ENCODE data around the gene ERV3-1. TPM values are rescaled to one million over a fixed set of nuclear protein-coding genes. Genes with fewer than 3 reads are reported as not detected.

ERV3-1 gene
- total and polyA plus RNA-seq, 2 donors (not counting 1 experiment from before 2014, with no cell fraction given): 13.7 to 30.7 TPM

GRCh38 chr7:64993901-64994300 lies 12.6 kb downstream of the ERV3-1 start:
- Histone ChIP-seq H3K9ac (ENCODE audit: low read length) (no peak overlapping the region), H3K9me3 (ENCODE audit: control extremely low read depth in 1 of 3, control insufficient read depth in 2 of 3, insufficient read depth in 1 of 3, low read length in 2 of 3) (peaks cover 1 to 90% (median 89%) of the 10 kb centered on the region in 3 donors), H3K27me3 (replicated peaks in 1 of 4; ENCODE audit: control extremely low read depth in 1 of 4, control insufficient read depth in 3 of 4, insufficient read depth in 4 of 4, low read length in 3 of 4) (no peaks in the 10 kb centered on the region), H3K4me3 (ENCODE audit: control extremely low read depth in 1 of 5, extremely low read depth in 1 of 5, insufficient read depth in 1 of 5, low read depth in 2 of 5, low read length in 4 of 5) (no peak overlapping the region), H3K79me2 (ENCODE audit: control insufficient read depth, insufficient read depth, low read length) (peaks cover 13% of the 10 kb centered on the region), H3K36me3 (replicated peaks in 1 of 2; ENCODE audit: control extremely low read depth in 1 of 2, control insufficient read depth in 1 of 2, extremely low read depth in 1 of 2, insufficient read depth in 2 of 2, low read length in 1 of 2) (peaks cover 0 to 8% of the 10 kb centered on the region in 2 experiments), H3K4me1 (ENCODE audit: control insufficient read depth in 2 of 2, insufficient read depth in 2 of 2, low read length in 2 of 2) (peaks cover under 1 to 6% of the 10 kb centered on the region in 2 donors), H4K20me1 (ENCODE audit: control insufficient read depth, insufficient read depth, low read length, poor library complexity, severe bottlenecking) (no peaks in the 10 kb centered on the region), H2AFZ (ENCODE audit: insufficient read depth, low read depth, low read length, poor library complexity, severe bottlenecking) (no peak overlapping the region), H3K4me2 (replicated peaks; ENCODE audit: low read depth, low read length, poor library complexity, severe bottlenecking) (no peak overlapping the region), H3K27ac (ENCODE audit: low read length in 2 of 2) (no peak overlapping the region)
- TF ChIP-seq EZH2 (IDR thresholded peaks at IDR 0.05; ENCODE audit: borderline replicate concordance, insufficient read depth, low read depth, low read length, poor library complexity, severe bottlenecking) (no peak), CTCF (IDR thresholded peaks at IDR 0.05) (no peak)
- intact Hi-C loops (cut with micrococcal nuclease): no loop called here
- CTCF ChIA-PET: interaction anchor here (0.5 kb wide), 1 partner anchor 398 kb away, joined by 3 read pairs; no protein-coding TSS in a partner anchor
- no peak for DNase-seq
- no peak for ATAC-seq (ENCODE audit: low read depth)
- no peak overlapping the region for H3K4me3 Mint-ChIP-seq
- WGBS (ENCODE audit: insufficient coverage): 99% methylated on average over 6 of the region's 7 CpGs
- no peak overlapping the region for H3K27ac Mint-ChIP-seq
- POLR2A ChIA-PET: no interaction called here
- peaks cover 34% of the 10 kb centered on the region for H3K9me3 Mint-ChIP-seq (ENCODE audit: insufficient read depth)
- peaks cover 8% of the 10 kb centered on the region for H3K4me1 Mint-ChIP-seq
- H3K27me3 Mint-ChIP-seq: no peaks in the 10 kb centered on the region

- 77% methylated on average over 5 of the region's 5 CpGs for WGBS (ENCODE audit: insufficient coverage)
- H2AFZ ChIP-seq (ENCODE audit: insufficient read depth, low read depth, low read length, poor library complexity, severe bottlenecking): no peak overlapping the region
- POLR2A ChIA-PET: no interaction called here
- no peak overlapping the region for H3K9ac ChIP-seq (ENCODE audit: low read length)
- no peak for TF ChIP-seq CTCF (IDR thresholded peaks at IDR 0.05)
- TF ChIP-seq EZH2 (IDR thresholded peaks at IDR 0.05; ENCODE audit: borderline replicate concordance, insufficient read depth, low read depth, low read length, poor library complexity, severe bottlenecking): no peak
- H3K4me3 ChIP-seq (ENCODE audit: control extremely low read depth in 1 of 5, extremely low read depth in 1 of 5, insufficient read depth in 1 of 5, low read depth in 2 of 5, low read length in 4 of 5): no peak overlapping the region
- Mint-ChIP-seq H3K27ac (no peak overlapping the region), H3K9me3 (ENCODE audit: insufficient read depth) (peaks cover 31% of the 10 kb centered on the region), H3K4me3 (no peak overlapping the region), H3K27me3 (no peaks in the 10 kb centered on the region), H3K4me1 (peaks cover 3% of the 10 kb centered on the region)
- no peaks in the 10 kb centered on the region for H3K27me3 ChIP-seq (replicated peaks in 1 of 4; ENCODE audit: control extremely low read depth in 1 of 4, control insufficient read depth in 3 of 4, insufficient read depth in 4 of 4, low read length in 3 of 4)
- no peaks in the 10 kb centered on the region for H4K20me1 ChIP-seq (ENCODE audit: control insufficient read depth, insufficient read depth, low read length, poor library complexity, severe bottlenecking)
- peaks cover 1 to 85% (median 81%) of the 10 kb centered on the region in 3 donors for H3K9me3 ChIP-seq (ENCODE audit: control extremely low read depth in 1 of 3, control insufficient read depth in 2 of 3, insufficient read depth in 1 of 3, low read length in 2 of 3)
- peaks cover 13% of the 10 kb centered on the region for H3K79me2 ChIP-seq (ENCODE audit: control insufficient read depth, insufficient read depth, low read length)
- H3K27ac ChIP-seq (ENCODE audit: low read length in 2 of 2): no peak overlapping the region
- H3K36me3 ChIP-seq (replicated peaks in 1 of 2; ENCODE audit: control extremely low read depth in 1 of 2, control insufficient read depth in 1 of 2, extremely low read depth in 1 of 2, insufficient read depth in 2 of 2, low read length in 1 of 2): no peaks in the 10 kb centered on the region
- DNase-seq (no peak), ATAC-seq (ENCODE audit: low read depth) (no peak)
- no peaks in the 10 kb centered on the region for H3K4me1 ChIP-seq (ENCODE audit: control insufficient read depth in 2 of 2, insufficient read depth in 2 of 2, low read length in 2 of 2)
- intact Hi-C loops (cut with micrococcal nuclease): no loop called here
- CTCF ChIA-PET: no interaction called here
- no peak overlapping the region for H3K4me2 ChIP-seq (replicated peaks; ENCODE audit: low read depth, low read length, poor library complexity, severe bottlenecking)
Observed at GRCh38 chr7:64992971-64993370, 13.5 kb downstream of the ERV3-1 start.
